MCF 10A (cell line): ENCODE results near the gene ZNF891. TPM values are rescaled to one million over a fixed set of nuclear protein-coding genes. Genes with fewer than 3 reads are reported as not detected.

Source experiments
- BruUV-seq: library from RNA; stranded (reverse); fragments of 400-500 nt; replicated peaks from 2 replicates; lab custom pipeline; 2021; lab: Mats Ljungman, UMichigan
- CTCF ChIA-PET: fragments of 300-600 bp; sonication (Branson Sonifier 250); formaldehyde crosslinking; extraction: SDS; loops from one replicate; lab custom pipeline; 2021; ENCODE audit warnings: antibody characterized with exemption, inconsistent platforms; lab: Yijun Ruan, JAX
- POLR2A ChIA-PET: fragments of 300-600, 350-650 bp; sonication (Branson Sonifier 250); formaldehyde crosslinking; extraction: SDS; loops from one replicate; lab custom pipeline; 2020; ENCODE audit warnings: antibody characterized with exemption, inconsistent platforms; lab: Yijun Ruan, JAX
- DNase-seq: peaks from one replicate; pipeline ENCODE4 v3.0.0-alpha.2; 2018; ENCODE audit not compliant: unreplicated experiment
- H3K27ac Mint-ChIP-seq: one replicate; pipeline ENCODE4 v1.8.0; 2022; ENCODE audit warnings: mild to moderate bottlenecking, low read depth, mixed read lengths; ENCODE audit not compliant: unreplicated experiment
- H3K27me3 Mint-ChIP-seq: one replicate; pipeline ENCODE4 v1.8.0; 2022; ENCODE audit warnings: mixed read lengths; ENCODE audit not compliant: insufficient read depth, unreplicated experiment
- H3K36me3 Mint-ChIP-seq: one replicate; pipeline ENCODE4 v1.8.0; 2022; ENCODE audit warnings: mild to moderate bottlenecking, moderate library complexity, mixed read lengths; ENCODE audit not compliant: insufficient read depth, unreplicated experiment
- H3K4me1 Mint-ChIP-seq: one replicate; pipeline ENCODE4 v1.8.0; 2022; ENCODE audit warnings: mixed read lengths; ENCODE audit not compliant: insufficient read depth, unreplicated experiment
- H3K4me3 Mint-ChIP-seq: one replicate; pipeline ENCODE4 v1.8.0; 2022; ENCODE audit warnings: mild to moderate bottlenecking, moderate library complexity, mixed read lengths; ENCODE audit not compliant: unreplicated experiment
- H3K9me3 Mint-ChIP-seq: one replicate; pipeline ENCODE4 v1.8.0; 2022; ENCODE audit warnings: mixed read lengths; ENCODE audit not compliant: unreplicated experiment
- CTCF ChIP-seq: fragments of 200-600 bp; IDR thresholded peaks from one replicate; pipeline ENCODE4 v1.8.0; 2022; ENCODE audit warnings: antibody characterized with exemption, mild to moderate bottlenecking; ENCODE audit not compliant: unreplicated experiment
- intact Hi-C: fragments of 100-400 bp; cut with micrococcal nuclease; formaldehyde crosslinking; loops from 2 replicates; pipeline ENCODE4 v1.14.1; 2022
- total RNA-seq: library from RNA; stranded (reverse); gene quantifications from 2 replicates; pipeline ENCODE4 v1.2.3, GENCODE V29; 2022

Gene ZNF891
- total RNA-seq, 1 experiment from 2014 or later = 1.6 TPM

GRCh38 chr12:133058203-133059113 is 71.6 kb downstream of the ZNF891 start:
- no TSS peak for BruUV-seq
- no peak for TF ChIP-seq CTCF
- H3K4me3 Mint-ChIP-seq = no peak overlapping the region
- H3K27me3 Mint-ChIP-seq = no peaks in the 10 kb centered on the region
- ChIA-PET CTCF (interaction anchor here (0.6 to 1.1 kb wide), 2 partner anchors 23 to 47 kb away, joined by 3 to 4 read pairs; no protein-coding TSS in a partner anchor), POLR2A (interaction anchor here (0.6 to 3.6 kb wide), 4 partner anchors 12 to 72 kb away, joined by 3 to 18 read pairs (median 6); partner anchors contain the start of genes ZNF10, ZNF84 and ZNF891)
- peaks cover 62% of the 10 kb centered on the region for H3K36me3 Mint-ChIP-seq
- no peaks in the 10 kb centered on the region for H3K4me1 Mint-ChIP-seq
- H3K27ac Mint-ChIP-seq = no peak overlapping the region
- intact Hi-C loops = no loop called here
- peaks cover 19% of the 10 kb centered on the region for H3K9me3 Mint-ChIP-seq
- DNase-seq = peak; percentile 9

GRCh38 chr12:133057446-133057845 is 72.6 kb downstream of the ZNF891 start:
- DNase-seq = no peak
- Mint-ChIP-seq H3K27me3 (no peaks in the 10 kb centered on the region), H3K27ac (no peak overlapping the region), H3K4me3 (no peak overlapping the region), H3K9me3 (peaks cover 29% of the 10 kb centered on the region), H3K36me3 (peaks cover 70% of the 10 kb centered on the region), H3K4me1 (no peaks in the 10 kb centered on the region)
- BruUV-seq = no TSS peak
- intact Hi-C loops = no loop called here
- ChIA-PET POLR2A (interaction anchor here (2.7 to 3.6 kb wide), 2 partner anchors 11 to 20 kb away, joined by 10 to 18 read pairs; partner anchors contain the start of gene ZNF84), CTCF (no interaction called here)
- TF ChIP-seq CTCF = no peak

Other genes with a start within 250 kb of the ZNF891 start
- 41.0 and 42.4 TPM in 2 replicates for gene CHFR, start 242.7 kb downstream of the ZNF891 start, total RNA-seq
- gene ZNF605, start 174.0 kb downstream of the ZNF891 start, total RNA-seq = 12.0 and 13.6 TPM in 2 replicates
- gene ZNF26, start 143.9 kb downstream of the ZNF891 start, total RNA-seq = 18.5 and 18.7 TPM in 2 replicates
- gene ZNF84, start 92.8 kb downstream of the ZNF891 start, total RNA-seq = 24.4 and 30.3 TPM in 2 replicates
- 14.8 and 15.5 TPM in 2 replicates for gene ZNF140, start 49.4 kb downstream of the ZNF891 start, total RNA-seq
- 6.6 and 7.2 TPM in 2 replicates for gene ZNF10, start 353 bp upstream of the ZNF891 start, total RNA-seq
- gene ZNF268, start 51.2 kb upstream of the ZNF891 start, total RNA-seq = 23.4 and 26.6 TPM in 2 replicates
- gene ANHX, start 105.6 kb upstream of the ZNF891 start, total RNA-seq = not detected in 2 replicates